Measurements from ENCODE around the gene ITGA5.

Gene ITGA5

DNA sequence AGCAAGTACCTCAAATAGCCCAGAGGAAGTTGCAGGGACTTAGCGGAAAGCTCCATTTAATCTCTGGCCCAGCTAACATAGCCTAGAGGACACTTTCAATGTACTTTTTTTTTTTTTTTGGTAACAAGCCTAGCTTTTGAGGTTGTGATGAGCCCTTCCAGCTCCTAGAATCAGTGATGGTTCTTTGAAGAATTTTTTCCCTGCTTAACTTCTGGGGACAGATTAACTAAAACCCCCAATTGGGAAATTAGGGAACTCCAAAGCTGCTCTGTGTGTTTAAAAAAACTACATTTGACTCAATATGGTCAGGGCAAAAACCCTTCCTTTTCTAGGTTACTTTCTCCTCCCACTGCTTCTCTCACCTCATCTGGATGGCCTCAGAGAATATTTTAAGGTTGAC, 23.9 kb upstream of the ITGA5 start:
- H4K20me1 ChIP-seq (ENCODE audit: insufficient read depth, low read length): no peaks in the 10 kb centered on the region
- no peak overlapping the region for H2AFZ ChIP-seq (ENCODE audit: low read depth, low read length)
- DNase-seq: no peak
- H3K4me1 ChIP-seq (ENCODE audit: insufficient read depth, low read length): no peaks in the 10 kb centered on the region
- peaks cover 11% of the 10 kb centered on the region for H3K27me3 ChIP-seq (ENCODE audit: insufficient read depth, low read length, poor library complexity)
- no peaks in the 10 kb centered on the region for H3K79me2 ChIP-seq (ENCODE audit: insufficient read depth, low read length)
- H3K9me3 ChIP-seq (ENCODE audit: insufficient read depth, low read length, severe bottlenecking): no peaks in the 10 kb centered on the region
- no peak overlapping the region for H3K4me3 ChIP-seq (ENCODE audit: low read depth in 1 of 2, low read length in 2 of 2)
- no peak overlapping the region for H3K9ac ChIP-seq (ENCODE audit: low read depth, low read length)
- no peak overlapping the region for H3K27ac ChIP-seq (ENCODE audit: low read length)
- no peak overlapping the region for H3K4me2 ChIP-seq (ENCODE audit: insufficient read depth, low read length)
- no peaks in the 10 kb centered on the region for H3K36me3 ChIP-seq (ENCODE audit: insufficient read depth, low read length)
- ATAC-seq (ENCODE audit: insufficient read depth, low read depth): no peak
- TF ChIP-seq, protein P1, sequence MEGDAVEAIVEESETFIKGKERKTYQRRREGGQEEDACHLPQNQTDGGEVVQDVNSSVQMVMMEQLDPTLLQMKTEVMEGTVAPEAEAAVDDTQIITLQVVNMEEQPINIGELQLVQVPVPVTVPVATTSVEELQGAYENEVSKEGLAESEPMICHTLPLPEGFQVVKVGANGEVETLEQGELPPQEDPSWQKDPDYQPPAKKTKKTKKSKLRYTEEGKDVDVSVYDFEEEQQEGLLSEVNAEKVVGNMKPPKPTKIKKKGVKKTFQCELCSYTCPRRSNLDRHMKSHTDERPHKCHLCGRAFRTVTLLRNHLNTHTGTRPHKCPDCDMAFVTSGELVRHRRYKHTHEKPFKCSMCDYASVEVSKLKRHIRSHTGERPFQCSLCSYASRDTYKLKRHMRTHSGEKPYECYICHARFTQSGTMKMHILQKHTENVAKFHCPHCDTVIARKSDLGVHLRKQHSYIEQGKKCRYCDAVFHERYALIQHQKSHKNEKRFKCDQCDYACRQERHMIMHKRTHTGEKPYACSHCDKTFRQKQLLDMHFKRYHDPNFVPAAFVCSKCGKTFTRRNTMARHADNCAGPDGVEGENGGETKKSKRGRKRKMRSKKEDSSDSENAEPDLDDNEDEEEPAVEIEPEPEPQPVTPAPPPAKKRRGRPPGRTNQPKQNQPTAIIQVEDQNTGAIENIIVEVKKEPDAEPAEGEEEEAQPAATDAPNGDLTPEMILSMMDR (IDR thresholded peaks at IDR 0.05; ENCODE audit: borderline replicate concordance, extremely low read depth, low read length, poor library complexity, severe bottlenecking): no peak
- TF ChIP-seq EZH2 (IDR thresholded peaks at IDR 0.05; ENCODE audit: borderline replicate concordance, low read depth, low read length, severe bottlenecking): no peak

DNA sequence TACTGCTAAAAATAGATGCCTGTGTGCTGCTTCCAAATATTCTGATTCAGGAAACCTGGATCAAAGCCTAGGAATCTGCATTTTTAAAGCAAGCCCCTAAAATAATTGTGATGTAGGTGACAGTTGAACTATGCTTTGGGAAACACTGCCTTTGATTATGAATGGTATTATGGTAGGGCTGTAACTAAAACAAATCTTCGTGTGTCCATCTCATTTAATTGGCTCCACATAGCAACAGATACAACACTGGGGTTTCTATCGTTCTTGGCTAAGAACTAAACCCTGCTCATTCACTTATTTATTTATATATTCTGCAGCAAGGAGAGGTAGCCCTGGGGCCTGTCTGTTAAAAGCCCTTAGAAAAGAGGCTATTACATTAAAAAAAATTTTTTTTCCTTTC, 23.0 kb upstream of the ITGA5 start:
- H3K27me3 ChIP-seq (ENCODE audit: insufficient read depth, low read length, poor library complexity): peaks cover 11% of the 10 kb centered on the region
- ATAC-seq (ENCODE audit: insufficient read depth, low read depth): no peak
- no peak overlapping the region for H3K4me2 ChIP-seq (ENCODE audit: insufficient read depth, low read length)

DNA sequence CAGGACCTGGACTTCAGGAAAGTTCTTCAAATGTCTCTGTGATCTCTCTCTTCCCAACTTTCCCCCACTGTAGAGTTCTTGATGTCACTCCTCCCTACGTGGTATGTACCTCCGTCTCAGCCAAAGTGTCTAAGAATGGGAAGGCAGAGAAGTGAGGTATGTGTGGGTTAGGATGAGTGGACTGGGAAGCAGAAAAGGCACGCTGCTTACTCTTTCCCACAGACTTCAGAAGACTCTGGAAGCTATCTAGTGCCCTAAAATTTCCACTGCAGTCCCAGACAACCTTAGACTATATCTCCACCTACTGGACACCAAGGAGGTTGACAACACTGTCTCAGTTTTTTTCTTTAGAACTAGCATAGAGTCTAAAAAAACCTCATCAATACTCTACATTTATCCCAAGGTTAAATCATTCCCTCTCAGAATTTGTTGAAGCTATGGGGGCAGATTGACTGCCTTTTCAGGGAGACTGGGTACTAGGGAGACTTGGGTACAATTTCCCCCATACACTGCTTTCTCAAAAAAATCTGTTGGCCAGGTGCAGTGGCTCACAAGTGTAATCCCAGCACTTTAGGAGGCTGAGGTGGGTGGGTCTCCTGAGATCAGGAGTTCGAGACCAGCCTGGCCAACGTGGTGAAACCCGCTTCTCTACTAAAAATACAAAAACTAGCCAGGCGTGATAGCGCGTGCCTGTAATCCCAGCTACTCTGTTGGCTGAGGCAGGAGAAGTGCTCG, 20.6 kb upstream of the ITGA5 start:
- Histone ChIP-seq H3K9me3 (ENCODE audit: insufficient read depth, low read length, severe bottlenecking) (no peaks in the 10 kb centered on the region), H3K4me1 (ENCODE audit: insufficient read depth, low read length) (no peaks in the 10 kb centered on the region), H3K27me3 (ENCODE audit: insufficient read depth, low read length, poor library complexity) (peaks cover 7% of the 10 kb centered on the region), H3K9ac (ENCODE audit: low read depth, low read length) (no peak overlapping the region), H2AFZ (ENCODE audit: low read depth, low read length) (no peak overlapping the region), H3K27ac (ENCODE audit: low read length) (no peak overlapping the region), H3K4me2 (ENCODE audit: insufficient read depth, low read length) (no peak overlapping the region), H3K79me2 (ENCODE audit: insufficient read depth, low read length) (no peaks in the 10 kb centered on the region), H3K36me3 (ENCODE audit: insufficient read depth, low read length) (no peaks in the 10 kb centered on the region), H3K4me3 (ENCODE audit: low read depth in 1 of 2, low read length in 2 of 2) (no peak overlapping the region), H4K20me1 (ENCODE audit: insufficient read depth, low read length) (no peaks in the 10 kb centered on the region)
- ATAC-seq (ENCODE audit: insufficient read depth, low read depth) (peak; percentile 96), DNase-seq (peak; percentile 25)
- TF ChIP-seq, protein P1 (IDR thresholded peaks at IDR 0.05; ENCODE audit: borderline replicate concordance, extremely low read depth, low read length, poor library complexity, severe bottlenecking): peak; percentile 89
- no peak for TF ChIP-seq EZH2 (IDR thresholded peaks at IDR 0.05; ENCODE audit: borderline replicate concordance, low read depth, low read length, severe bottlenecking)

More for the DNA sequence above, 23.0 kb upstream of the ITGA5 start:
- no peak for DNase-seq
- TF ChIP-seq, protein P1 (IDR thresholded peaks at IDR 0.05; ENCODE audit: borderline replicate concordance, extremely low read depth, low read length, poor library complexity, severe bottlenecking): no peak
- no peak for TF ChIP-seq EZH2 (IDR thresholded peaks at IDR 0.05; ENCODE audit: borderline replicate concordance, low read depth, low read length, severe bottlenecking)
- H2AFZ ChIP-seq (ENCODE audit: low read depth, low read length): no peak overlapping the region
- H4K20me1 ChIP-seq (ENCODE audit: insufficient read depth, low read length): no peaks in the 10 kb centered on the region
- H3K9ac ChIP-seq (ENCODE audit: low read depth, low read length): no peak overlapping the region
- H3K79me2 ChIP-seq (ENCODE audit: insufficient read depth, low read length): no peaks in the 10 kb centered on the region
- H3K4me3 ChIP-seq (ENCODE audit: low read depth in 1 of 2, low read length in 2 of 2): no peak overlapping the region
- H3K4me1 ChIP-seq (ENCODE audit: insufficient read depth, low read length): no peaks in the 10 kb centered on the region
- H3K36me3 ChIP-seq (ENCODE audit: insufficient read depth, low read length): no peaks in the 10 kb centered on the region
- no peak overlapping the region for H3K27ac ChIP-seq (ENCODE audit: low read length)
- H3K9me3 ChIP-seq (ENCODE audit: insufficient read depth, low read length, severe bottlenecking): no peaks in the 10 kb centered on the region
